ENCODE measurements around the gene OR5H14. TPM values are rescaled to one million over a fixed set of nuclear protein-coding genes. Genes with fewer than 3 reads are reported as not detected.

OR5H14 gene
- not detected in 2 replicates for total RNA-seq

DNA sequence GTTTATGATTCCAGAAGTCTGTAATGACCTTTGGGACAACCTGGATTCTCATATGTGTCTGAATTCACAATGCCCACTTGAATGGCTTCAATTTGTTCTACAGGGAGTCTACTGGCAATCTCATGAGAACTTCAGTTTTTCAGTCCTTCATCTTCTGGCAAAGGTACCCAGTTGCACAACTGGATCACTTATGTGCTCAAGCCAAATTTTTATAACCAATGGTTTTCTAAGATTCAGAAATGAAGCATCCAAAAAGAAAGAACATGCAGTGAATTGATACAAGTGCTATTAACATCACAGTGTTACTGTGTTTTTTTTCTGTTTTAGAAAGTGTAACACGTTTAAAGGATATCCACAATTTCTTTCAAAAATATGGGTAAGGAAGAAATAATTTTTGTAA lies at the start of gene OR5H14:
TSS of gene OR5H14 (plus strand) at position 301 of the 400 bp plus-strand sequence. CDS start 1,907 bp downstream, outside the sequence.
- H3K36me3 ChIP-seq (ENCODE audit: control insufficient read depth, insufficient read depth, low read length), result no peaks in the 10 kb centered on the region
- TF ChIP-seq, protein P1, sequence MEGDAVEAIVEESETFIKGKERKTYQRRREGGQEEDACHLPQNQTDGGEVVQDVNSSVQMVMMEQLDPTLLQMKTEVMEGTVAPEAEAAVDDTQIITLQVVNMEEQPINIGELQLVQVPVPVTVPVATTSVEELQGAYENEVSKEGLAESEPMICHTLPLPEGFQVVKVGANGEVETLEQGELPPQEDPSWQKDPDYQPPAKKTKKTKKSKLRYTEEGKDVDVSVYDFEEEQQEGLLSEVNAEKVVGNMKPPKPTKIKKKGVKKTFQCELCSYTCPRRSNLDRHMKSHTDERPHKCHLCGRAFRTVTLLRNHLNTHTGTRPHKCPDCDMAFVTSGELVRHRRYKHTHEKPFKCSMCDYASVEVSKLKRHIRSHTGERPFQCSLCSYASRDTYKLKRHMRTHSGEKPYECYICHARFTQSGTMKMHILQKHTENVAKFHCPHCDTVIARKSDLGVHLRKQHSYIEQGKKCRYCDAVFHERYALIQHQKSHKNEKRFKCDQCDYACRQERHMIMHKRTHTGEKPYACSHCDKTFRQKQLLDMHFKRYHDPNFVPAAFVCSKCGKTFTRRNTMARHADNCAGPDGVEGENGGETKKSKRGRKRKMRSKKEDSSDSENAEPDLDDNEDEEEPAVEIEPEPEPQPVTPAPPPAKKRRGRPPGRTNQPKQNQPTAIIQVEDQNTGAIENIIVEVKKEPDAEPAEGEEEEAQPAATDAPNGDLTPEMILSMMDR (IDR thresholded peaks at IDR 0.05; ENCODE audit: insufficient read depth, low read length, poor library complexity, severe bottlenecking), result no peak
- H3K4me3 ChIP-seq (ENCODE audit: low read depth, low read length), result no peak within 1 kb of the TSS
- no peaks in the 10 kb centered on the region for H3K27me3 ChIP-seq (ENCODE audit: control insufficient read depth, insufficient read depth, low read length)
- no peak for DNase-seq (ENCODE audit: low read depth)

DNA sequence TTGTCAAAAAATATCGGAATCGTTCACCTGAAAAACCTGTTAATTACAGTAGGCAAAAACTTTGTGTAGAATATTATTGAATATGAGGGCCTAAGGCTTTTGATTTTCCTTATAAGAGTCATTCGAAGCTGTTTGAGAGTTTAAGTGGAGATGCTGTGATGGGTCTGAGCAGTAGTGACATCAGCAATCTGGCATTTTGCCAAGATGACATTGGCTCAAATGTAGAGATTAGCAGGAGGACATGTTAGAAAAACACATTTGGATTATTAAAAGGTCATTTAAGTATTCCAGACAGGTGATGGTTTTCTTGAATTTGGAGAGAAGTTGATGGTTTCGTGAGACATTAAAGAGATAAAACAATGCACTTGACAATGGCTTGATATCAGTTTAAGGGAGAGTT lies 47.4 kb upstream of the OR5H14 start:
- DNase-seq (ENCODE audit: low read depth), result no peak
- Histone ChIP-seq H3K27me3 (ENCODE audit: control insufficient read depth, insufficient read depth, low read length) (no peaks in the 10 kb centered on the region), H3K4me3 (ENCODE audit: low read depth, low read length) (no peak overlapping the region), H3K36me3 (ENCODE audit: control insufficient read depth, insufficient read depth, low read length) (no peaks in the 10 kb centered on the region)
- TF ChIP-seq, protein P1 (IDR thresholded peaks at IDR 0.05; ENCODE audit: insufficient read depth, low read length, poor library complexity, severe bottlenecking), result no peak

DNA sequence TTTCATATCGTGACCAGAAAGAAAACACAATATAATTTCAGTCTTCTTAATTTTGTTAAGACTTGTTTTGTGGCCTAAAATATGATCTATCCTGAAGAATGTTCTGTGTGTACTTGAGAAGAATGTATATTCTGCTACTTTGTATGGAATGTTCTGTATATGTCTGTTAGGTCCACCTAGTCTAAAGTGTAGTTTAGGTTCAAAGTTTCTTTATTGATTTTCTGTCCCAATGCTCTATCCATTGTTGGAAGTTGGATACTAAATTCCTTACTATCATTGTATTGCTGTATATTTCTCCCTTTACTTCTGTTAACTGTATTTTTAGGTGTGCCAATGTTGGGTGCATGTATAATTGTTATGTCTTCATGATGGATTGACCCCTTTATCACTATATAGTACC lies 39.1 kb upstream of the OR5H14 start:
- no peak for DNase-seq (ENCODE audit: low read depth)
- no peaks in the 10 kb centered on the region for H3K36me3 ChIP-seq (ENCODE audit: control insufficient read depth, insufficient read depth, low read length)
- H3K4me3 ChIP-seq (ENCODE audit: low read depth, low read length), result no peak overlapping the region
- H3K27me3 ChIP-seq (ENCODE audit: control insufficient read depth, insufficient read depth, low read length), result no peaks in the 10 kb centered on the region
- TF ChIP-seq, protein P1 (IDR thresholded peaks at IDR 0.05; ENCODE audit: insufficient read depth, low read length, poor library complexity, severe bottlenecking), result no peak

DNA sequence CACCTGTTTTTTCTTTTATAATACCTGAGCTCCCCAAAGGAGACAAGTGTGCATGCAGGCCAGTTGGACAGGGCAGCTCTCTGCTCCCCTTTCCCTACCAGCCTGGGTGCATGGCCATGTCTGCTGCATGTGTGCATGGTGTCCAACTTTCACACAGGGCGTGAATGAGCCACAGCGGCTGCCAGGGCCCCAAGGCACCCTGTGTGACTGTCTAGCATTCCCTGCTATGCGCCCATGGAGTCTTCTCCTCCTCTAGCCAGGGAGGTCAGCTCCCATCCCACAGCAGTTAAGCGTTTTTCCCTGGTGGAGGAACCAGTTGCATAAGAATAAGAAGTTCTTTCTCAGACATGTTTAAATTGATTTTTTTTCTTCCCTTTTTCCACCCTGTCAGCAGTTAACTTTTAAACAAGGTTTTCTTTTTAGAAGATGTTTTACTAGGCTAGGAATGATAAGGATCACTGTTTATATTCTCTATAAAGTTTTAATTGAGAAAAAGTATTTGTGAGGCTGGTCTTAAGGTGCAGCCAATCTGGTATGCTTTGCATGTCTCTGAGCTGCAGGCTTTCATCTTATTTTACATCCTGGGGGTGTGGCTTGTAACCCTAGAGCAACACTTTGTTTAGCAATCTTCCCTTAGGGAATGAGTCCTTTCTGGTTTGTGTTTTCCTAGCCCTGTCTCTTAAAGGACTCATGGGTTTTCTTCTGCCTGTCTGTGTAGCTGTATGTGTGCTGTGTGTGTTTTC lies 37.3 kb upstream of the OR5H14 start:
- H3K27me3 ChIP-seq (ENCODE audit: control insufficient read depth, insufficient read depth, low read length), result no peaks in the 10 kb centered on the region
- DNase-seq (ENCODE audit: low read depth), result no peak
- H3K36me3 ChIP-seq (ENCODE audit: control insufficient read depth, insufficient read depth, low read length), result no peaks in the 10 kb centered on the region
- no peak overlapping the region for H3K4me3 ChIP-seq (ENCODE audit: low read depth, low read length)
- TF ChIP-seq, protein P1 (IDR thresholded peaks at IDR 0.05; ENCODE audit: insufficient read depth, low read length, poor library complexity, severe bottlenecking), result no peak

DNA sequence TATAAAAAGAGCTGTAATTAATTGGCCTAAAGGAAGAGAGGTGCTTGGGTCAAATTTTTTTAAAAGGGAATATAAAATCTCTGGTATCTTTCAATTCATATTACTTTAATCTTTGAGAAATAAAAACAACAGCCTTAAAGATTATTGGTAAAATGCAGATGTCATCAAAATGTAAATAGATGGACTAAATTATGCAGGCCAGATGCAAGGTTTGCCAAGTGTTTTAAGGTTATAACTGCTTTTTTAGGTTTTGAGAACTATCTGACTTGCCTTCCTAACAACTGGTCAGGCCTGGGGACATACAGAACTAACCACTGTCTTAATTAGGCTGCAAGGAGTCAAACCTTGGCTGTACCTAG lies 36.8 kb upstream of the OR5H14 start:
- TF ChIP-seq, protein P1 (IDR thresholded peaks at IDR 0.05; ENCODE audit: insufficient read depth, low read length, poor library complexity, severe bottlenecking), result no peak
- Histone ChIP-seq H3K4me3 (ENCODE audit: low read depth, low read length) (no peak overlapping the region), H3K27me3 (ENCODE audit: control insufficient read depth, insufficient read depth, low read length) (no peaks in the 10 kb centered on the region)

DNA sequence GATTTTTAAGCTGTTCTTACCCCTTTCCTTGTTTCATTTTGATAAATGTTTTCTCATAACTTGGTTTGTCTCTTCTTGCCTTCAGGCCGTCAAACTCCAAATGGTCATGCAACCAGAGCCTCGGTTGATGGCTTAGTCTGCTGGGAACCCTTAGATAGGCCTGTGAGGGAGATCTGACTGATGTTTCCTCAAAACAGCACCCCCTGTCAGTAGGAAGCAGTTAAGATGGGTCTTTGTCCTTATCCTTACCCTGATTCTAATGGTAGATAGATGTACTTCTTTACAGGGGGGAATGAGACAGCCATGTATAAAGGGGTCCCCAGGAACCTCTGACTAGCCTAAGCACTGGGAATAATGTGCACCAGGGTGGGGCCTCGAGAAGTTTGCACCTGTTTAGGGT lies 33.0 kb upstream of the OR5H14 start:
- H3K4me3 ChIP-seq (ENCODE audit: low read depth, low read length), result no peak overlapping the region
- DNase-seq (ENCODE audit: low read depth), result no peak
- no peaks in the 10 kb centered on the region for H3K36me3 ChIP-seq (ENCODE audit: control insufficient read depth, insufficient read depth, low read length)
- H3K27me3 ChIP-seq (ENCODE audit: control insufficient read depth, insufficient read depth, low read length), result no peaks in the 10 kb centered on the region
- TF ChIP-seq, protein P1 (IDR thresholded peaks at IDR 0.05; ENCODE audit: insufficient read depth, low read length, poor library complexity, severe bottlenecking), result no peak

More for the DNA sequence above, 36.8 kb upstream of the OR5H14 start:
- no peaks in the 10 kb centered on the region for H3K36me3 ChIP-seq (ENCODE audit: control insufficient read depth, insufficient read depth, low read length)
- DNase-seq (ENCODE audit: low read depth), result no peak

Measured in kidney epithelial cell (primary cell).